Measurements from ENCODE around the gene SCN1B.
"Not testable (repeated sequence)": the region's sequence is repeated elsewhere in the genome, so short reads cannot be mapped to it uniquely, and the experiment has no call there.

SCN1B gene

DNA sequence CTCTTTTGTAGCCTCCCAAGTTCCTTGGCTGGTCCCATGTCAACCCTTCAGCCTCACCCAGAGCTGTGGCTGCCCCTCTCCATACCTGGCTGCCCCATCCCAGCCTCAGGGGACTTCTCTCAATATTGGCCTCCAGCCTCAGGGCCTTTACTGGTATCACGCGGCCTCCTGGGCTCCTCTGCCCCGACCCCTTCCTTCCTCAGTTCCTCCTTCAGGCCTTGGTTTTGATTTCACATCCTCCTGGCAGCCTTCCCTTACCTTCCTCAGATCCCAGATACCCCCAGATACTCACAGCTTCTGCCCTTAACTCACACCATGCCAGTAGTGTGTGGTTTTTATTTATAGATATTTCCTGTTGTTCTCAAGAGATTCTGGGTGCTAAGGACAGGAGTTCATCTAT, 12.8 kb upstream of the SCN1B start:
- DNase-seq (ENCODE audit: low spot score), result no peak

DNA sequence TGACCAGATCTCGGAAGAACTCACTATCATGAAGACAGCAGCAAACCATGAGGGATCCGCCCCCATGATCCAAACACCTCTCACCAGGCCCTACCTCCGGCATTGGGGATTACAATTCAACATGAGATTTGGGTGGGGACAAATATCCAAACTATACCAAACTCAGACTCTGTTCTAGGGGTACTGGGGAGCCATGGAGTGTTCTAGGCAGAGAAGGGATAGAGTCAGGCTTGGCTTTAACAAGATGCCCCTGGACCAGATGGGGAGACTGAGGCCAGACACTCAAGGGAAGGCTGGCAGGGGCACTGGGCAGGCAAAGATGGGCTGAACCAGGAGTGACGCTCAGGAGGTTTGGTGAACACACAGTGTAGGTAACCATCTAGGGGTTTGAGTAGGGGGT, 11.9 kb upstream of the SCN1B start:
- DNase-seq (ENCODE audit: low spot score), result no peak

GRCh38 chr19:35019144-35019543, 11.1 kb upstream of the SCN1B start:
- DNase-seq (ENCODE audit: low spot score), result no peak

DNA sequence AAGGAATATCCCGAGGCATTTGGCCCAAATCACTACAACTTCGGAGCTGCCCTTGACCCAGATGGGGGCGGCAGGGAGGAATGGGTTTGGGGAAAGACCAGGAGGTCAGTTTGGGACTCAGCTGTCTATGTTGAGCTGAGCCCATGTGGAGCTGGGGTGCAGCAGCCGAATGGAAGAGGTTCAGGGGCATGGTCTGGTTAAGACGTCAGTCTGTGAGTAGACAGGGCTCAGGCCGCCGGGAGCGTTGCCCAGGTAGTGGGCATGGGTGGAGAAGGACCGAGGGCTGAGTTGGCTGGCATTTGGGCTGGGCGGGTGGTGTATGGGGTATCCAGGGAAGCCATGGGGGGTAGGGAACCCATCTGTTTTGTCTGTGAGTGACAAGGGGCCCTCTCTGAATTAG, 9.3 kb upstream of the SCN1B start:
- no peak for DNase-seq (ENCODE audit: low spot score)

- DNase-seq (ENCODE audit: low spot score), result no peak
Observed at GRCh38 chr19:35021596-35021995, 8.7 kb upstream of the SCN1B start.

- no peak for DNase-seq (ENCODE audit: low spot score)
Observed at GRCh38 chr19:35022460-35022859, 7.8 kb upstream of the SCN1B start.

- DNase-seq (ENCODE audit: low spot score), result no peak
Observed at GRCh38 chr19:35023428-35023827, 6.8 kb upstream of the SCN1B start.

- DNase-seq (ENCODE audit: low spot score), result no peak
Observed at GRCh38 chr19:35024095-35024494, 6.2 kb upstream of the SCN1B start.

- no peak for DNase-seq (ENCODE audit: low spot score)
Observed at GRCh38 chr19:35025969-35026368, 4.3 kb upstream of the SCN1B start.

DNA sequence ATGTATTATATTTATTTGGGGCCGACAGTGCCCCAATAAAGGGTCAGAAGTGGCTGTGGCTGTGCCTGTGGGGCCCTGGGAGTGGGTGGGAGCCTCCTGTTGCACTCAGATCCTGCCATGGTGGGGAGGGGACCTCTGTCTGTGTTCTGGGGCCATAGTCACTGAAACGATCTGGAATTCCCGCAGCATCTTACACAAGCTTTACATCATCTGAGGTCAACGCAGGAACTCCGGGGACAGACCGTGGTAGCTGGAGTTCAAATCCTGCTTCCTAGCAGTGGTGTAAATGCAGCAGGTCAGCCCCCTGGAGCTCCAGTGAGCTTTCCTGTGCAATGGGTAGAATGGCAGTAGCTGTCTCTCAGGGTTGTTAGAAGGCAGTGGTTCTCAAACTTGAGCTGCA, 3.9 kb upstream of the SCN1B start:
- no peak for DNase-seq (ENCODE audit: low spot score)

DNA sequence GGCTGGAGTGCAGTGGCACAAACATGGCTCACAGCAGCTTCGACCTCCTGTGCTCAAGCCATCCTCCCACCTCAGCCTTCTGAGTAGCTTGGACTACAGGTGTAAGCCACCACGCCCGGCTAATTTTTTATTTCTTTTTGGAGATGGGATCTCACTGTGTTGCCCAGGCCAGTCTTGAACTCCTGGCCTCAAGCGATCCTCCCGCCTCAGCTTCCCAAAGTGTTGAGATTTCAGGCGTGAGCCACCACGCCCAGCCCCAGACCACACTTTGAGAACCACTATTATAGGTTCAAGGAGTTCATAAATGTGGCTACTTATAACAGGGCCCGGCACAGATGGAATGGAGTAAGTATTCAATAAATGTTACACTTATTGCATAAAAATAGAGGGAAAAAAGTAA, 3.3 kb upstream of the SCN1B start:
- DNase-seq (ENCODE audit: low spot score), result no peak

GRCh38 chr19:35027851-35028599, 2.2 kb upstream of the SCN1B start:
- DNase-seq (ENCODE audit: low spot score), result no peak

DNA sequence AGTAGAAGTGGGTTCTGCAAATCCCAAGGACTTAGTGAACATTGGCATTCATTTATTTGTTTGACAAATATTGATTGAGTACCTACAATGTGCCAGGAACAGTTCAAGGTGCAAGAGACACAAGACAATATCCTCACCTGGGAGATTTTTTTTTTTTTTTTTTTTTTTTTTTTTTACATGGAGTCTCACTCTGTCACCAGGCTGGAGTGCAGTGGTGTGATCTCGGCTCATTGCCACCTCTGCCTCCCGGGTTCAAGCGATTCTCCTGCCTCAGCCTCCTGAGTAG, 1.7 kb upstream of the SCN1B start:
- DNase-seq (ENCODE audit: low spot score), result not testable (repeated sequence)

- not testable (repeated sequence) for DNase-seq (ENCODE audit: low spot score)
Observed at GRCh38 chr19:35029275-35029736, 964 bp upstream of the SCN1B start.

GRCh38 chr19:35029737-35030256, 473 bp upstream of the SCN1B start:
- DNase-seq (ENCODE audit: low spot score), result no peak

- DNase-seq (ENCODE audit: low spot score), result no peak
Observed at GRCh38 chr19:35031072-35031881, 1.0 kb downstream of the SCN1B start.

DNA sequence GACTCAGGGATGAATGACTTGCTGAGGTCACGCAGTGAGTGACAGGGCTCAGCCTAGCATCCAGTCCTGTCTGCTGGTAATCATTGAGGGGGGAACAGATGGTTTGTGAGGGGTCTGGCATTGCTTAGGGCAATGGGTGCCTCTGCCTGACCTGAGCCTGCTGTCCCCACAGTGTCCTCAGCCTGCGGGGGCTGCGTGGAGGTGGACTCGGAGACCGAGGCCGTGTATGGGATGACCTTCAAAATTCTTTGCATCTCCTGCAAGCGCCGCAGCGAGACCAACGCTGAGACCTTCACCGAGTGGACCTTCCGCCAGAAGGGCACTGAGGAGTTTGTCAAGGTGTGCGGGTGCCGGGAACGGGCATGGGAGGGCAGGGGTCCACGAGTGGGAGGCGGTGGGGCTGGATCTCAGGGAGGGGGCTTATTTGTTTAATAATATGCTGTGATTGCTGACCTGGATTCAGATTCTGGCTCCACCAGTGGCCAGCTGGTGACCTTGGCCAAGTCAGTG, 2.1 kb downstream of the SCN1B start:
- DNase-seq (ENCODE audit: low spot score), result no peak

DNA sequence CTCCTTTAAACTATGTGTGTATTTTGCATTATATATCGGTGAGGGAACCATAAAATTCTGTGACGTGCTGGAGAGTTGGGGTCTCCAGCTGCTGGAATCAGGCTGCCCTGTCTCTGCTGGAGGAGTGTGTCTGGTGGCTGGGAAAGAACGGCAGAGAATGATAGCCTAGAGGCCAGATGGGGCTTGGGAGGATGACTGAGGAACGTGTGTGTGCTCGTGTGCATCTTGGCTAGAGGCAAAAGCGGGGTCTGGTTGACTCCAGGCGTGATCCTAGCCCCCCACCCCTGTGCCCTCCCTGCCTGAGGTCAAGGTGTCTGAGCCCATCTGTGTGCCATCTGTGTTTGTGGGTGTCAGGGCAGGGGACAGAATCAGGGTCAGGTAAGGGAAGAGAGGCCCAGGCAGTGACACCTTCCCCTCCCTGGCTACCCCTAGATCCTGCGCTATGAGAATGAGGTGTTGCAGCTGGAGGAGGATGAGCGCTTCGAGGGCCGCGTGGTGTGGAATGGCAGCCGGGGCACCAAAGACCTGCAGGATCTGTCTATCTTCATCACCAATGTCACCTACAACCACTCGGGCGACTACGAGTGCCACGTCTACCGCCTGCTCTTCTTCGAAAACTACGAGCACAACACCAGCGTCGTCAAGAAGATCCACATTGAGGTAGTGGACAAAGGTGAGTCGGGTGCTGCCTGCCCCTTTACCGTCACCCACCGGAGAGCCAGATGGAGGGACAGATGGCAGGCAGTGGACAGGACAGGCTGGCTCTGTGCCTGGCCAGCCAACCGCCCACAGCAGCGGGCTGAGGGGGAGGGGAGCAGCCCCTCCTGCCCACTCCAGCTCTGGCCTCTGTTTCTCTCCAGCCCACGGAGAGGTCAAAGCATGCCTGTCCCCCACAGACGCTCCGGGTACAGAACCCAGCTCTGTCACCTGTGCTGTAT, 3.1 kb downstream of the SCN1B start:
- DNase-seq (ENCODE audit: low spot score), result no peak

GRCh38 chr19:35034005-35034502, 3.8 kb downstream of the SCN1B start:
- DNase-seq (ENCODE audit: low spot score), result no peak

- DNase-seq (ENCODE audit: low spot score), result no peak
Observed at GRCh38 chr19:35034588-35035382, 4.5 kb downstream of the SCN1B start.

All from HuH-7.5 (cell line).